ENCODE results near the gene TAF15. TPM values are rescaled to one million over a fixed set of nuclear protein-coding genes. Genes with fewer than 3 reads are reported as not detected.

TAF15 gene
- total RNA-seq, 4 donors from 2014 or later, result 55.9 to 79.8 (median 65.4) TPM

- H3K4me1 ChIP-seq, result peaks cover 11 to 27% of the 10 kb centered on the region in 2 donors
- intact Hi-C loops (cut with DNase I), result loop anchor here (2.0 kb wide), 1 partner anchor 40 kb away; no protein-coding TSS in a partner anchor
- H3K4me3 ChIP-seq (replicated peaks in 1 of 3), result no peak overlapping the region
- no peaks in the 10 kb centered on the region for H3K36me3 ChIP-seq
- no peaks in the 10 kb centered on the region for H3K27me3 ChIP-seq
- TF ChIP-seq POLR2A (IDR thresholded peaks at IDR 0.05) (no peak), CTCF (IDR thresholded peaks at IDR 0.05) (peak; percentile 78 to 100 (median 94))
- peak; percentile 37 to 42 for DNase-seq
- 35 to 41% methylated on average over 1 of the region's 1 CpG for WGBS, 2 donors
- H3K27ac ChIP-seq, result peak overlapping the region in 1 of 3 donors; percentile 24
- no peaks in the 10 kb centered on the region for H3K9me3 ChIP-seq
Observed at GRCh38 chr17:35804658-35805192, 4.6 kb upstream of the TAF15 start.

- DNase-seq, result no peak
- no peak overlapping the region for H3K27ac ChIP-seq
- H3K4me3 ChIP-seq (replicated peaks in 1 of 3), result no peak overlapping the region
- intact Hi-C loops (cut with DNase I), result no loop called here
- no peak for TF ChIP-seq CTCF (IDR thresholded peaks at IDR 0.05)
- TF ChIP-seq POLR2A (IDR thresholded peaks at IDR 0.05), result no peak
- H3K4me1 ChIP-seq, result peaks cover 21 to 25% of the 10 kb centered on the region in 2 donors
- no peaks in the 10 kb centered on the region for H3K36me3 ChIP-seq
- 89 to 91% methylated on average over 7 of the region's 7 CpGs for WGBS, 2 donors
- no peaks in the 10 kb centered on the region for H3K9me3 ChIP-seq
- no peaks in the 10 kb centered on the region for H3K27me3 ChIP-seq
Observed at GRCh38 chr17:35807371-35808144, 1.7 kb upstream of the TAF15 start.

- TF ChIP-seq POLR2A (IDR thresholded peaks at IDR 0.05) (no peak), CTCF (IDR thresholded peaks at IDR 0.05) (no peak)
- WGBS, 2 donors, result 27 to 28% methylated on average over 19 of the region's 19 CpGs
- peaks cover 21 to 25% of the 10 kb centered on the region in 2 donors for H3K4me1 ChIP-seq
- H3K4me3 ChIP-seq (replicated peaks in 1 of 3), result peak overlapping the region in 2 of 3 donors; percentile 3 to 70
- H3K9me3 ChIP-seq, result no peaks in the 10 kb centered on the region
- DNase-seq, result no peak
- H3K36me3 ChIP-seq, result no peaks in the 10 kb centered on the region
- H3K27me3 ChIP-seq, result no peaks in the 10 kb centered on the region
- intact Hi-C loops (cut with DNase I), result no loop called here
- H3K27ac ChIP-seq, result peak overlapping the region; percentile 74 to 97 (median 92)
Observed at GRCh38 chr17:35808240-35808961, 883 bp upstream of the TAF15 start.

- Histone ChIP-seq H3K9me3 (no peaks in the 10 kb centered on the region), H3K4me1 (peaks cover 20 to 21% of the 10 kb centered on the region in 2 donors), H3K4me3 (replicated peaks in 1 of 3) (peak overlapping the region; percentile 47 to 89 (median 70)), H3K27me3 (no peaks in the 10 kb centered on the region), H3K36me3 (no peaks in the 10 kb centered on the region), H3K27ac (peak overlapping the region; percentile 74 to 97 (median 92))
- TF ChIP-seq CTCF (IDR thresholded peaks at IDR 0.05) (no peak), POLR2A (IDR thresholded peaks at IDR 0.05) (no peak)
- WGBS, 2 donors, result 0 to 1% methylated on average over 16 to 24 of the region's 24 CpGs
- intact Hi-C loops (cut with DNase I), result no loop called here
- no peak for DNase-seq
Observed at GRCh38 chr17:35809855-35810461, 674 bp downstream of the TAF15 start.

Data from thyroid gland (tissue), 4 donors.